ENCODE results near the gene C2orf81.

DNA sequence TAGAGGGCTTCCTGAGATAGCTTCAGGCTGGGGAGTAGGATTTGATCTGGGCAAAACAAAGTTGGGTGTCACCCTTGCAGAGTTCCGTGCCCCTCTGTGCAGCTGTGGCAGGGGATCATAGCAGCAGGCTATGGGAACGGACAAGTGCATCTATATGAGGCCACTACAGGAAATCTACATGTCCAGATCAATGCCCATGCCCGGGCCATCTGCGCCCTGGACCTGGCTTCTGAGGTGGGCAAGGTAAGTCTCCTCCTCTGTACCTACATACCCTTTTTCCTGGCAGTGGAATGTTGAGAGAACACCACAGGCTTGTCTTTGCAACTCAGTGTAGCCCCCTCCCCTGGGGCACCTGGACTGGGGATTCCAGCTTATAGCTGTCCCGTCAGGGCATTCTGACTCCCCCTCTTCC is 3.6 kb upstream of the C2orf81 start:
- TF ChIP-seq CTCF (IDR thresholded peaks at IDR 0.05) = no peak
- TF ChIP-seq EZH2phosphoT487 (IDR thresholded peaks at IDR 0.05) = no peak
- TF ChIP-seq EZH2 (IDR thresholded peaks at IDR 0.05) = no peak
